IPS-18c (cell line): ENCODE data around the gene DSCAM.

Source experiments
- H3K4me3 ChIP-seq: 2 replicates; pipeline ENCODE4 v1.7.0; 2013; ENCODE audit warnings: low read depth, mild to moderate bottlenecking, low read length, moderate library complexity; ENCODE audit not compliant: insufficient read depth
- H3K9me3 ChIP-seq: one replicate; pipeline ENCODE4 v1.6.1; 2013; ENCODE audit warnings: mild to moderate bottlenecking, low read length, moderate library complexity; ENCODE audit not compliant: control insufficient read depth, insufficient read depth

Gene DSCAM

GRCh38 chr21:40129809-40130208, 717.1 kb downstream of the DSCAM start:
- Histone ChIP-seq H3K9me3 (no peaks in the 10 kb centered on the region), H3K4me3 (no peak overlapping the region)

- Histone ChIP-seq H3K9me3 (no peaks in the 10 kb centered on the region), H3K4me3 (no peak overlapping the region)
These were observed 718.1 kb downstream of the DSCAM start for GRCh38 chr21:40128891-40129290.

- no peak overlapping the region for H3K4me3 ChIP-seq
- H3K9me3 ChIP-seq: peaks cover 3% of the 10 kb centered on the region
These were observed 725.9 kb downstream of the DSCAM start for GRCh38 chr21:40120940-40121575.

GRCh38 chr21:40118527-40118926, 728.4 kb downstream of the DSCAM start:
- Histone ChIP-seq H3K9me3 (peaks cover 6% of the 10 kb centered on the region), H3K4me3 (no peak overlapping the region)

- Histone ChIP-seq H3K9me3 (peaks cover 6% of the 10 kb centered on the region), H3K4me3 (no peak overlapping the region)
These were observed 729.7 kb downstream of the DSCAM start for GRCh38 chr21:40117236-40117635.

- Histone ChIP-seq H3K4me3 (no peak overlapping the region), H3K9me3 (peaks cover 6% of the 10 kb centered on the region)
These were observed 731.2 kb downstream of the DSCAM start for GRCh38 chr21:40115775-40116174.

- Histone ChIP-seq H3K9me3 (no peaks in the 10 kb centered on the region), H3K4me3 (no peak overlapping the region)
These were observed 744.3 kb downstream of the DSCAM start for GRCh38 chr21:40102682-40103081.

- Histone ChIP-seq H3K4me3 (no peak overlapping the region), H3K9me3 (no peaks in the 10 kb centered on the region)
These were observed 747.1 kb downstream of the DSCAM start for GRCh38 chr21:40099809-40100208.

- Histone ChIP-seq H3K4me3 (no peak overlapping the region), H3K9me3 (peaks cover 2% of the 10 kb centered on the region)
These were observed 751.5 kb downstream of the DSCAM start for GRCh38 chr21:40095477-40095876.

GRCh38 chr21:40080385-40080784, 766.6 kb downstream of the DSCAM start:
- H3K9me3 ChIP-seq: peaks cover 2% of the 10 kb centered on the region
- H3K4me3 ChIP-seq: no peak overlapping the region

GRCh38 chr21:40074710-40075109, 772.2 kb downstream of the DSCAM start:
- no peaks in the 10 kb centered on the region for H3K9me3 ChIP-seq
- no peak overlapping the region for H3K4me3 ChIP-seq

GRCh38 chr21:40074198-40074597, 772.8 kb downstream of the DSCAM start:
- no peak overlapping the region for H3K4me3 ChIP-seq
- no peaks in the 10 kb centered on the region for H3K9me3 ChIP-seq

- Histone ChIP-seq H3K4me3 (no peak overlapping the region), H3K9me3 (no peaks in the 10 kb centered on the region)
These were observed 773.3 kb downstream of the DSCAM start for GRCh38 chr21:40073642-40074041.

- no peak overlapping the region for H3K4me3 ChIP-seq
- peaks cover 3% of the 10 kb centered on the region for H3K9me3 ChIP-seq
These were observed 776.1 kb downstream of the DSCAM start for GRCh38 chr21:40070871-40071270.

GRCh38 chr21:40067751-40068150, 779.2 kb downstream of the DSCAM start:
- Histone ChIP-seq H3K9me3 (peaks cover 4% of the 10 kb centered on the region), H3K4me3 (no peak overlapping the region)

GRCh38 chr21:40066221-40066620, 780.7 kb downstream of the DSCAM start:
- Histone ChIP-seq H3K4me3 (no peak overlapping the region), H3K9me3 (peaks cover 4% of the 10 kb centered on the region)

GRCh38 chr21:40060083-40060677, 786.8 kb downstream of the DSCAM start:
- H3K9me3 ChIP-seq: no peaks in the 10 kb centered on the region
- H3K4me3 ChIP-seq: no peak overlapping the region

GRCh38 chr21:40057331-40057730, 789.6 kb downstream of the DSCAM start:
- Histone ChIP-seq H3K9me3 (no peaks in the 10 kb centered on the region), H3K4me3 (no peak overlapping the region)

- no peaks in the 10 kb centered on the region for H3K9me3 ChIP-seq
- H3K4me3 ChIP-seq: no peak overlapping the region
These were observed 790.9 kb downstream of the DSCAM start for GRCh38 chr21:40056031-40056430.
